ENCODE results near the gene ACVR1B.

Gene ACVR1B

DNA sequence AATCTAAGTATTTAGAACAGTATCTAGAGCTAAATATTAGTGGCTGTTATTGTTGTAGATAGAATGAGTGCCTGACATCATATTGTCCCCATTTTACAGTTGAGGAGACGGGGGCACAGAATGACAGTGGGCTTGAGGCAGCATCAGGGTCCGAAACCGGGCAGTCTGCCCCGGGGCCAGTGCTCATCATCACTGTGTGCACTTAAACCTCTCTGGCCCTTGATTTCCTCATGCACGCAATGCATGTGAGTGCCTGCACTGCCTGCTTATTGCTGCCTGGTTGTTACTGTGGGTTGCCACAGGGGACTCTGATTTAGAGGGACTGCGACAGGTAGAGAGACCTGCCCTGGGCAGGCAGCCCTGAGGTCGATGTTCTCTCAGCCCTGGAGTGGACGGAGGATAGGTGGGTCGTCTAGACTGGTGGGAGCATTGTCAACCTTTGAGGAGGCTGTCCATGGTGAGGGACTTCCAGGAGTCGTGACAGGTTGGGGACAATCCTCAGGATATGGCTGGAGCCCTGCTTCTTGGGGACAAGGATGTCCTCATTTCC, 34.4 kb upstream of the ACVR1B start:
- DNase-seq (ENCODE audit: insufficient read length, low spot score) = no peak
- FAIRE-seq = no peak

DNA sequence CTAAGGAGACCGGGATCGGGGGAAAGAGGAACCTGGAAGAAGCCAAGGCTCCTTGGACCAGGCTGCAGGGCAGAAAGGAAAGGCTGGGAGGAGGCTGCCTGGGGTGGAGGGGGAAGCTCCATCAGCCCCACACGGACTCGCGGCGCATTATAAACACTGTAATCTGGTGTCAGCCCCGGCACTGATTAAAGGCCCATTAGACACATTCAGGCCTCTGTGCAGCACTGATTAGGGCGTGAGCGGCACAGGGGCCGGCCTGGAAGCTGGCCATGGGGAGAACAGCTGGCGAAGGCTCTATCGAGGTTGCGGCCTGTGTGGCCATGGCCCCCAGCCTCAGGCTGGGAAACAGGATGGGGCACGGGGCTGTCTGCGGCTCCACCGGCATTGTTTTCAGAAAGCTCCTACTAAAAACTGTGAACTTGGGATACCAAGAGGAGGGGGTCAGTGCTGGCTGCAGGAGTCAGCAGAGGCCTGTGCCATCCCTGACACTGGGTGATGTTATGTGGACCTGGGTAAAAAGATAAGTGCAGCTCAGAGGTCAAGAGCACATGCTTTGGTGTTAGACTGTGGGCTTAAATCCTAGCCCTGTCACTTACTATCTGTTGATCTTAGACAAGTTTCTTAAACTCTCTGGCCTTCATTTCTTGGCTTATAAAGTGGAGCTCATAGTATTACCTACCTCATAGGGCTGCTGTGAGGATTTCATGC, 33.6 kb upstream of the ACVR1B start:
- no peak for FAIRE-seq

DNA sequence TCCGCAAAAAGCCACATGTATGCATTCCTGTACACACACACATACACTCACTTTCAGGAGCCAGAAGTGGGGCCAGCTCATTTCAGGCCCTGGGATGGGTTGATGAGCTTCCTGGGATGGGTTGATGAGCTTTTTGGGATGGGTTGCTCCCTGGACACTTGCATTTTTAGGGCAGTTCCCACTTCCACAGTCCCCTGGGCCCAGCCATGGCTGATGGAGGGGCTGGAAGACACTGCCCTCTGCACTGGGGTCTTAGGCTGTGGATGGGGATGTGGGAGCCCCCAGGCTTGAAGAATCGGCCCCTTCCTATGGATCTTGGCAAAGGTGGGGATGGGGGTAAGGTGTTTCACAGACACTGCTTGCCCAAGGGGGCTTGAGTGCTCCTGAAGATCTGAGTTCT, 31.5 kb upstream of the ACVR1B start:
- FAIRE-seq (no peak), DNase-seq (ENCODE audit: insufficient read length, low spot score) (no peak)

More for the DNA sequence above, 33.6 kb upstream of the ACVR1B start:
- DNase-seq (ENCODE audit: insufficient read length, low spot score) = no peak

DNA sequence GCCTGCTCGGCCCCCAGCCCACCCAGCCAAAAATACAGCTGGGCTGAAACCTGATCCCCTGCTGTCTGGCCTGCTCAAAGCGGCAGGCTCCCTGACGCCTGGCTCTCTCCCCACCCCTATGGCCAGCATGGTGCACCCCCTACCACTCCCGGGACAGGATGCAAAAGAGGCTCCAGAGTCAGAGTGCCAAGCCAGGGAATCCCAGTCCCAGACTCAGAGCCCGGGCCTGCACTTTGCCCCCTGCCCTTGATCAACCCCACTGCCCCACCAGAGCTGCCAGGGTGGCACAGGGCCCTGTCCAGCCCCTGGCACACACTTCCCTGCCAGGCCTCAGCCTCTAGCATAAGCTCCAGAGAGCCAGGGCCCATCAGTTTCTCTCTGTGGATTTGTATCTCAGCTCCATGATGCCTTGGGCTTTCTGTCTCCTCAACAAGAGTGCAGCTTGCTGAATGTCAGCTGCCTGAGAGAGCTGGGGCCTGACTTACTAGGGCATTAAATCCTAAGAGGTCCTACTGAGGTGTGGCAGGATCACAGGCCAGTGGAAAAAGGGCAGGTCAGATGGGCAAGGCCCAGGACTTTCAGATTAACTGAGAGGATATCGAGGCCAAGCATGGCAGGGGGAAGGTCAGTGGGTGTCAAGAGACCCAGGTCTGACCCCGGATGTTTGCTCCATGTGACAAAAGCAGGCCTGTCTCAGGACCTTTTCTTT, 30.3 kb upstream of the ACVR1B start:
- no peak for FAIRE-seq
- no peak for DNase-seq (ENCODE audit: insufficient read length, low spot score)

- FAIRE-seq = no peak
- no peak for DNase-seq (ENCODE audit: insufficient read length, low spot score)
Observed at GRCh38 chr12:51922146-51922545, 29.4 kb upstream of the ACVR1B start.

- FAIRE-seq (no peak), DNase-seq (ENCODE audit: insufficient read length, low spot score) (no peak)
Observed at GRCh38 chr12:51922762-51923505, 28.6 kb upstream of the ACVR1B start.

DNA sequence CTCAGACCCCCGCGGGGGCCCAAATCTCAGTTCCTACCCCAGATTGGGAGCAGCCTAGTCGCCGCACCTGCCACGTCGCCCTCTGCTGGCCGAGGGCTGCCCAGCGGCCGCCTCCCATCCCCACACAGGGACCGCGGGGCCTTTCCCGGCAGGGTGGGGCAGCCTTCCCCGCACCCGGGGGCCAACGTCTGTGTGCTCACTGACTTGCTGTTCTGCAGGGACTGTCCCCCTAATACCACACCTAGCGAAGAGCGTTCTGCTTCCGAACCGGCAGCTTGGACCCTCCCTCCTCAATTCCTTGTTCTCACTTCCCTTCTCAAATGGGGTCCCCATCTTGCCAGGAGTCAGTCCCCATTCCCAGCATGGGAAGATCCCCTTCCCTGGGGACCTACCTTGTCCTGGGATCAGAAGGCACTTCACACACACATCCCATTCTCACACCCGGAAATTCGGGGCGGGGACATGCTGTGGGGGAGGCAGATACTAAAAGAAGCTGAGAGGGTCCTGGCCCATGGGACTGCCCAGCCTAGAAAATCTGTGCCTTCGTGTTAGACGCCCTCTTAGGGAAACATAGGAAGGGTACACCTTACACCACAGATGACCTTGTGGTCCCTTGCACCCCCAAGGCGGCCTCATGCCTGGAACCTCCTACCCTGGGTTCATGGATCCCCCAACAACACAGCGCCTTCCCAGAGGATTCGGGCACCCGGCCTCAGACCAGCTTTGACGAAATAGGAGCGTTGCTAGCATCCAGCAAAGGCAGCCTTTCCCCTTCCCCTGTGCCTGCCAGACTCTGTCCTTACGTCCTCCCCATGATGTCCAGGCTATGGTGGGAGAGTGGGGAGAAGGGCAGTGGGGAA, 27.8 kb upstream of the ACVR1B start:
- DNase-seq (ENCODE audit: insufficient read length, low spot score) = no peak
- FAIRE-seq = no peak

GRCh38 chr12:51924551-51925319, 26.8 kb upstream of the ACVR1B start:
- FAIRE-seq (no peak), DNase-seq (ENCODE audit: insufficient read length, low spot score) (no peak)

GRCh38 chr12:51925346-51926063, 26.0 kb upstream of the ACVR1B start:
- no peak for DNase-seq (ENCODE audit: insufficient read length, low spot score)
- no peak for FAIRE-seq

DNA sequence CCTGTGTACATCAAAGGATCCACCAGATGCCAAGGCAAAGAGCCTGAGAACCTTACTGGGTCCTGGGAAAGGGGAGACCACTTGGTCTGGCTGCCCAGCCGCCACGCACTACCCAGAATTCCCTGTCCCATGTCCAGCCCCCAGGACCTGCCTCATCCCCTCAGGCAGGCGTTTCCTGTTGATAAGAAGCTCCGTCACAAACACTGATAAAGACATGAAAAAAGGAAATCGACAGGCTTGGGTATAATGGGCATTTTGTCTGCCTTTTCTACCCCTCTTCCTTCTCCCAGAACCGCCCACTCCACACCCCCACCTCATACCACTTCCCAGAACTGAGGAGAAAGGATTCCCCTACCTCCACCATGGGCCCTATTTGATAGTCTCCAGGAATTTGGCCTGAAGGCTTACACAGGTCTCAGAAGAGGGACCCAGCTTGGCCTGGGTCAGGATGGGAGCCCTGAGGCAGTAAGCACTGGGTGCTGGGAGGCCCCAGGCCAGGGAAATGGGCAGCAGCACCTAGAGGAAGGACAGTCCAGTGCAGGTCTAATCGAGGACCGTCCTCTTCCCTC, 25.4 kb upstream of the ACVR1B start:
- FAIRE-seq (no peak), DNase-seq (ENCODE audit: insufficient read length, low spot score) (no peak)

DNA sequence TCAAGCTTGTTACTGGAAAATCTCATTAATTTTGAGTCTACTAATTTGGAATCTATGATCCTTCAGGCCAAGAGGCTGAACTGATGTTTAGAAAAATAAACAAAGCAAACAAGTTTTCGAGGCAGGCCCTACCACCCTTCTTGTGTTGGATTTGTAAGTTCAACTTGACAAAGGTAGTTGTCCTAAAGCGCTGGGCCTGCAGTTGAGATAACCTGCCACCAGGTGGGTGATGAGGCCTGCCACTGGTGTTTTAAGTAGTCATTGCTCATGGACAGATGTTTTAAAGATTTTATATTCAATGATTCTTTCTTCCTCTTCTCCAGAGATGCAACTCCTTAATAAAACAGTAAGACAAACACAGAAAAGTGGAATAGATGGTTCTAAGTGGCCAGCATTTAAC, 24.8 kb upstream of the ACVR1B start:
- no peak for DNase-seq (ENCODE audit: insufficient read length, low spot score)
- no peak for FAIRE-seq

GRCh38 chr12:51932218-51933076, 19.1 kb upstream of the ACVR1B start:
- FAIRE-seq (no peak), DNase-seq (ENCODE audit: insufficient read length, low spot score) (no peak)

DNA sequence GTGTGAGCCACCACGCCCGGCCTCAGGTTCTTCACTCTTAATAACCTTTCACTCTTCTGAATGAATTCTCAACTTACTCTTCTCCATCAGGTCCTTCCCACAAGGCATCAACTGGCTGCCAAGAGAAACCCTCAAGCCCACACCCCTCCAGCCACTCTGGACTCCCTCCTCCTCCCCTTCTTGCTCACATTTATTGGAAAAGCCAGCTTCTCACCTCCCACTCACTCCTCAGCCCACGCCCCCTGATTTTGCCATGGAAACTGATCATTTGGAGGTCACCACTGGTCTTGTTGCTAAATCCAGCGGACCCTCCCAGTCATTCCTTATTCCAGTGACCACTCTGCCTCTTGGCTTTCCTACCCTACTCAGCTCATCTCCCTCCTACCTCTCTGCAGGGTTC, 17.4 kb upstream of the ACVR1B start:
- no peak for FAIRE-seq
- DNase-seq (ENCODE audit: insufficient read length, low spot score) = no peak

GRCh38 chr12:51937926-51938325, 13.6 kb upstream of the ACVR1B start:
- DNase-seq (ENCODE audit: insufficient read length, low spot score) (no peak), FAIRE-seq (no peak)

GRCh38 chr12:51938726-51939125, 12.8 kb upstream of the ACVR1B start:
- DNase-seq (ENCODE audit: insufficient read length, low spot score) = no peak
- no peak for FAIRE-seq

GRCh38 chr12:51941011-51941581, 10.4 kb upstream of the ACVR1B start:
- no peak for DNase-seq (ENCODE audit: insufficient read length, low spot score)
- no peak for FAIRE-seq

DNA sequence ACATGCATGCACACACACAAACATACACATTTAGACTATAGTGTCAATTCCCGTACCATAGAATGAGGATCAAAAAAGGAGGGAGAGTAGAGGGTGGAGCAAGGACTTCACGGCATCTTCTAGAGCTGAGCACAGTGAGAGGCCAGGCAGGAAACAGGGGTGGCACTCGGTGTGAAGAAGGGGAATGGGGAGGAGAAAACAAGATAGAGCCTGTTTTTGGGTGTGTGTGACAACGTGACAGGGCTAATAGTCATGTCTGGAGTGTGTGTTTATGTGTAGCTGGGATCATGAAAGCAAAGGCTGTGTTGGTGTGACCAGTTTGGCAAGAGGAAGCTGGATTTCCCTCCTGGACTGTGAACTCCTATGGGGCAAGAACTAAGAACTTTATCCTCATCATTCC, 9.9 kb upstream of the ACVR1B start:
- FAIRE-seq (no peak), DNase-seq (ENCODE audit: insufficient read length, low spot score) (no peak)

- FAIRE-seq (no peak), DNase-seq (ENCODE audit: insufficient read length, low spot score) (no peak)
Observed at GRCh38 chr12:51942056-51942455, 9.4 kb upstream of the ACVR1B start.

Data from GM19239 (cell line).